HL-60/S4 treated with phorbol 12-myristate 13-acetate at 8.2 ng/mL for 4 days and 3 days (cell line): ENCODE results near the gene MAST4.

ENCODE experiments used
- in situ Hi-C: fragments of 300-500 bp; cut with MboI; formaldehyde crosslinking; loops from 2 replicates; pipeline ENCODE4 v1.15.0; 2022; ENCODE audit warnings: low sequenced_read_pairs

The MAST4 gene

GRCh38 chr5:66595756-66596635 lies at the start of gene MAST4:
TSS of gene MAST4 (plus strand) at chr5:66596393. CDS start at chr5:66596656, 263 bp downstream.
- in situ Hi-C loops: no loop called here

DNA sequence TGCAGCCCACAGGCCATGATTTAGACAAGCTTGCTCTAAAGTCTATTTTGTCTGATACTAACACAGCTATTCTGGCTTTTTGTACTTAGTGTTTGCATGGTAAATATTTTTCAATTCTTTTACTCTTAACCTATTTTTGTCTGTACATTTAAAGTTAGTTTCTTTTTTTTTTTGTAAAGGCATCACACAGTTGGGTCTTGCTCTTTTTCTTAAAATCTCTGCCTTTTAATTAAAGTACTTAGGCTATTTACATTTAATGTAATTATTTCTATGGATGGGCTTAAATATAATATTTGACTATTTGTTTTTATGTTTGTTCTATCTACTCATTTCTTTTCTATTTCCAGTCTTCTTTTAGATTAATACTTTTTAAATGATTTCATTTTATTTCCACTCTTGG lies 49.7 kb upstream of the MAST4 start:
- in situ Hi-C loops: no loop called here

- in situ Hi-C loops: no loop called here
Measured at GRCh38 chr5:66551338-66551737, 44.9 kb upstream of the MAST4 start.

DNA sequence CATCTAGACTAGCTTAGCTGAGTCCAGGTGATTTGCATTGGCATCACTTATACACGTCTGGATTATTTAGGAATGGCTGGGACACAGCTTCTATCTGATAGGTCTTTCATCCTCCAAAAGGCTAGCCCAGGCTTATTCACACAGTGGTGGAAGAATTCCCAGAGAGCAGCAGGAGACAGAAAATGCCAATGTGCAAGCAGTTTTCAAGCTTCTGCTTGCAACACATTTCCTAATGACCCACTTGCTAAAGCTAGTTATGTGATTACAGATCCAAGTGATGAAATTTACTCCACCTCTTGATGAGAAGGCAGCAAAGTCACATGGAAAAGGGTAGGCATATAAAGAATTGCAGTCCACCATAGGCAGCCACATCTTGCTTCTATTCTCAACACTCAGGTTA lies 44.2 kb upstream of the MAST4 start:
- in situ Hi-C loops: no loop called here

DNA sequence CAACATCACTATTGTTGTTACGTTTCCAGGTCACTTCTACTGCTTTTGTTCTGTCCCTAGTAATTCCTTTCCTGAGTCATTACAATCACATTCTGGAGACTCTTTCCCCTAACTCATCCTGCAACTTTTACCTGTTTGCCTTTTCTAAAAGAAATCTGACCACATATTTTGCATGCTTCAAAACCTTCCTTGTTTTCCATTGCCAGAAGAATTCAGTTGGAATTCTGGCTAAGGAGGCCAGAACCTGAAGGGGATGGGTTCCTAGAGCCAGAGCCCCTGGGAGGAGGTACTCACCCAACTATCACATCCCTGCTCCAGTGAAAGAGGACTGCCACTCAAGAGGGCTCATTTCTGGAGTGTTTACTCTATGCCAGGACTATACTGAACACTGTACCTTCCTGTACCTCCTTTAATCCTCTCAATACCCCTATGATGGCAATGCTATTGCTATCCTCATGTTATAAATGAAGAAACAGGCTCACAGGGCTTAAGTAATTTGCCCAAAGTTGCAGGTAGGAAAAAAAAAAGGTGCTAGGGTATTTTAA lies 42.8 kb upstream of the MAST4 start:
- in situ Hi-C loops: no loop called here

GRCh38 chr5:66553916-66554575 lies 42.1 kb upstream of the MAST4 start:
- in situ Hi-C loops: no loop called here

GRCh38 chr5:66554884-66555283 lies 41.3 kb upstream of the MAST4 start:
- in situ Hi-C loops: no loop called here

- in situ Hi-C loops: no loop called here
Measured at GRCh38 chr5:66558560-66558959, 37.6 kb upstream of the MAST4 start.

- in situ Hi-C loops: no loop called here
Measured at GRCh38 chr5:66560371-66560770, 35.8 kb upstream of the MAST4 start.

GRCh38 chr5:66561256-66561990 lies 34.8 kb upstream of the MAST4 start:
- in situ Hi-C loops: no loop called here

DNA sequence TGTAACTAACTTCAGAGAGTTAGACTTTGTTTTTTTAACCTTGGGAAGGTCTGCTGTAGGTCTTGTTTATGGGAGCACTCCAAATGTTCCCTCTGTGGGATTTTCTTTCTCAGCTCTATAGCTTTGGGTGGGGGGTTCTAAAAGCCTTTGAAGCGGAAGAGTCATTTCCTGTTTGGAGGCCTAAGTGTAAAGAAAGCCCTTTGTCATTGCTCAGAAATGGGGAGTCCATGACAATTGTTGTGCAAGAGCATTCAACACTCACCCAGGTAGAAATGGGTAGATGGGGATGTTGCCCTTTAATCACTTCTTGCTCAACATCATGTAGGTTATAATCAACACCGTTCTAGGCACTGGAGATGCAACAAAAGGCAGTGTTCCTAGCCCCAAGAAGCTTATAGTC lies 30.3 kb upstream of the MAST4 start:
- in situ Hi-C loops: no loop called here

GRCh38 chr5:66567474-66567873 lies 28.7 kb upstream of the MAST4 start:
- in situ Hi-C loops: no loop called here

- in situ Hi-C loops: no loop called here
Measured at GRCh38 chr5:66570201-66570600, 26.0 kb upstream of the MAST4 start.

DNA sequence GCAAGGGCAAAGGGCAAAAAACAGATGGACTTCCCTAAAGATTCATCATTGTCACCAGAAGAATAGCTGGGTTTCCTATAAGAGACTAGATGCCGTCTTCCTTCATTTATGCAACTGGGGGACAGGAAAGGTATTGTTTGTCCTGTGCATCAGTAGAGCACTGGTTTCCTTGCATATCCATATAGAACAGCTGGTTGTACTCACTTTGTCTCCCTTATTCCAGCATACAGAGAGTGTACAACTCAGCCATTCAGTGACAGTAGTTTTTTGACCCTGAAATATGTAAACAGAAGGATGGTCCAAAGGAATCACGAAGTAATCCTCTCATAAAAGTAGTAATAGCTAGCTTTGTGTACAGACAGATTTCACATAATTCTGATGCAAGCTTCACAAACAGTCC lies 22.5 kb upstream of the MAST4 start:
- in situ Hi-C loops: no loop called here

DNA sequence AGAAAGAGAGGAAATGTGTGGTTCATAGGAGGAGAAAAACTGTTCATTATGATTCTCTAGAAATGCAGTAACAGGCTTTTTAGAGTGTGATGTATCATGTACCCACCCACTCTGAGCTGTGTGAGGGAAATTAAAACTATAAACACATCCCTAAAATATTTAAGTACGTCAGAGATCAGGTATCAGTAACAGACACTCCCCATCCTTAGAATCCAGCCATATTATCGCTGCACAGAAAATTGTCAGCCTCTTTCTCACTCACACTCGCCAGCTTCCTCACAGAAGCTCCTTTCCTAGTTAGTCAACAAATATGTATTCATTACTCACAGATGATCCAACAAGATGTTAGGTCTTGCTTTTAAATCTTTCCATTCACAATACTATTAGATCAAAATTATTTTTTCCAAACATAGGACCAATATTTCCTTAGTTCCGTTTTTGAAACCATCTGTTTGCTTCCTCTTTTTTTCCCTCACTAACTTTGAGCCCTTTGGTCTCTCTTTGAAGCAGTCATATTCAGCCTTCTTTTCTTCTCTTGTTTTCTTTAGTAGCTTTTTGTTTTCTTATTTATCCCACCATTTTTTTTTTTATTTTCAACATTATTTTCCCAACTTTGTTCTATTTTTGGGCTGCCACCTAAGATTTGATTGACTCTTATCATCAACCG lies 13.6 kb upstream of the MAST4 start:
- in situ Hi-C loops: no loop called here

DNA sequence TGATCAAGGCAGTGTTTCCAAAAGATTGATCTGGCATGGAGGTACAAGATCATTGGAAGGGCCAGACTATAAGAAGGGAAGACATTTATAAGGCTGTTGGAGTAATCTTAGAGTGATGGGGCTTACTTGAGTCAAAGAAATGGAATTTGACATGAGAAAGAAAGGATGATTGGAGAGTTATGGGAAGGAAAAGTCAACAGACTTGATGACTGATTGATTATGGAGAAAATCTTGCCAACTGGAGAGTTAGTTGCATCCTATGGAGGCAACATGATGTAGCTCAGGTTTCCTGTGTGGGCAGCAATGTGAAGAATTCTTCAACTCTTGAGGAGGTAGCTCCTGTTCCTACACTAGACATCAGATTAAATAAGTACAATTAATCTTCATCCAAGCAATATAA lies 10.9 kb upstream of the MAST4 start:
- in situ Hi-C loops: no loop called here

DNA sequence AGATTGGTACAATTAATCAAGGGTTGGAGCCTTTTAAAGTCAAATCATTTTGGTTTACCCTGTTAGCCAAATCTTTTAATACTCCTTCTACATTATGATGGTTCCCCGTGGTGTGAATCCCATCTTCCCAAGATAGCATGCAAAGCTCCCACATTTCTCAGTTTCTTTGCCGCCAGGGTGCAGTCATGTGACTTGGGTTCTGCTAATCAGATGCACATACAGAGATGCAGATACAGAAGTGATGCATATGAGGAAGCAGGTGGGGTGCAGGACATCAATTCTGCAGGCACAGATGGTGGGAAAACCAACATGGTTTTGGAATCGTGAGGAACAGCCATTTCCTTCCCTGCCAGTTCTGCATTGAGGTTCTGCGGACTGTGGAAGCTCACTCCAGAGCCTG lies 8.4 kb upstream of the MAST4 start:
- in situ Hi-C loops: no loop called here

- in situ Hi-C loops: no loop called here
Measured at GRCh38 chr5:66596636-66597182, 516 bp downstream of the MAST4 start.

DNA sequence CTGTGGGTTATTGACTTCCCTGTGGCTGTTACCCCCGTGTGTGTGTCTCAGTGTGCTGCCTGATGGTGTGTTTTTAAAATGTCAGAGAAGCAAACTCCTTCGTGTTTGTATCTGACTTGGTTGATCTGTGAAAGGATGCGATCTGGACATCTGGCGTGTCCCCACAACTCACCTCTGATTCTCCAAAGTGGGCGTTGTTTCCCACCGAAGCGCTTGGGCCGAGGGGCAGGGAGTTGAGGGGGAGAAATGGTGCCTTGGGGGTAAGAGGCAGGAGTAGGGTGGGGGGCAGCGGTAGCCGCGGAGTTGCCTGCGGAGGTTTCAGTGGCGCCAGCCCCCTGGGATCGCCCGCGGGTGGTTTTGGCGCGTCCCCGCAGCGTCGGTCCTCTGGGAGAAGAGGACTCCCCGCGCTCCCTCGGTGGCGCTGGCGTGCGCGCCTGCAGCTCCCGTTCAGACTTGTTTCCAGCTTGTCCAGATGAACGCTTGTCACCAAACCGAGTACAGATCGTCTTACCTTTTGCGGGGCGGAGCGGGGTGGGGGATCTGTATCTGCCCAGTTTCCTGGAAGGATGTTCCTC lies 1.1 kb downstream of the MAST4 start:
- in situ Hi-C loops: no loop called here

GRCh38 chr5:66602621-66603020 lies 6.4 kb downstream of the MAST4 start:
- in situ Hi-C loops: no loop called here
